Rectal smooth muscle tissue (tissue), 1 donor: ENCODE measurements around the gene VPS37B.
A peak's percentile ranks its signal among the peaks of the same experiment; 100 is the strongest.

Experiments used
- H3K27ac ChIP-seq: one replicate; pipeline ENCODE4 v1.7.0; 2013; ENCODE audit warnings: low read depth, low read length, inconsistent platforms
- H3K27me3 ChIP-seq: one replicate; pipeline ENCODE4 v1.7.0; 2013; ENCODE audit warnings: low read length; ENCODE audit not compliant: control insufficient read depth, insufficient read depth
- H3K36me3 ChIP-seq: one replicate; pipeline ENCODE4 v1.7.0; 2013; ENCODE audit warnings: low read length; ENCODE audit not compliant: control insufficient read depth, insufficient read depth
- H3K4me1 ChIP-seq: one replicate; pipeline ENCODE4 v1.7.0; 2013; ENCODE audit warnings: low read length; ENCODE audit not compliant: control insufficient read depth, insufficient read depth
- H3K4me3 ChIP-seq: one replicate; pipeline ENCODE4 v1.7.0; 2013; ENCODE audit warnings: low read length
- H3K9ac ChIP-seq: one replicate; pipeline ENCODE4 v1.7.0; 2013; ENCODE audit warnings: low read length

Gene VPS37B

GRCh38 chr12:122825773-122826724 lies 69.9 kb downstream of the VPS37B start:
- Histone ChIP-seq H3K36me3 (no peaks in the 10 kb centered on the region), H3K4me1 (no peaks in the 10 kb centered on the region), H3K4me3 (peak overlapping the region; percentile 2), H3K27ac (no peak overlapping the region), H3K27me3 (no peaks in the 10 kb centered on the region), H3K9ac (no peak overlapping the region)

GRCh38 chr12:122823429-122823828 lies 72.5 kb downstream of the VPS37B start:
- no peak overlapping the region for H3K9ac ChIP-seq
- H3K36me3 ChIP-seq = no peaks in the 10 kb centered on the region
- H3K4me3 ChIP-seq = no peak overlapping the region
- no peaks in the 10 kb centered on the region for H3K27me3 ChIP-seq
- no peak overlapping the region for H3K27ac ChIP-seq
- H3K4me1 ChIP-seq = no peaks in the 10 kb centered on the region

DNA sequence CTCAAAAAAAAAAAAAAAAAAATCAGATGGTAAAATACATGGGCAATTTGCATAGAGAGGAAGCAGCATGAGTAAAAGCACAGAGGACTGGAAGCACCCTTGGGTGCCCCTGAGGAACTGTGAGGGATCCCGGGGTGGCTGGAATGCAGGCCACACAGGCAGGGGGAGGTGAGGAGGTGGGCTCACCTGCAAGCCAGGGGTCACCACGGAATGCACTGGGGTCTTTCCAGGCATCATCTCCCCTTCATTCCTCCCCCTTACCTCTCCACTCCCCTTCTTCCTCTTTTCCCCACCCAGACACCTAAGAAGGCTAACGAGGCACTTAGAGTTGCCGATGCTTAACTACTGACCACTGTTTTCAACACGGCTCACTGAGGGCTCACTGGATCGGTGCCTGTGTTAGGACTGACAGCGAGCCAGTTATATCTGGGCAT lies 75.1 kb downstream of the VPS37B start:
- Histone ChIP-seq H3K27me3 (no peaks in the 10 kb centered on the region), H3K36me3 (no peaks in the 10 kb centered on the region), H3K27ac (no peak overlapping the region), H3K4me3 (no peak overlapping the region), H3K9ac (no peak overlapping the region), H3K4me1 (no peaks in the 10 kb centered on the region)

DNA sequence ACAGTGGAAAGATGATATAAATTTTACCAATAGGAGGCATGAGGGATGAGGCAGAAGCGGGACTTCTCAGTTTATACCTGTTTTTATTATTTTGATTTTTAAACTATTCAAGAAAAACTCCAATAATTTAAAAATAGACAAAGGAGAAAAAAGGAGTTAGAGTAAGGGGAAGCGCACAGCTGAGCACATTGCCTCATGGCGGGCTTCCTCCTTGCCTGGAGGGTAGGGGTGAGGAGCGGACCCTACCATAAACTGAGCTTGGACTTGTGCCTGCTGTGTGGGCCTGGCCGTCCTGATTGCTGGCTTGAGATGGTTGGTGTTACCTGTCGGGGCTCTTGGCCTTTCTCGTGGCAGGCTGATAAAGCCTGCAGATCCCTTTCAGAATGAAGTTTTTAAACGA lies 75.8 kb downstream of the VPS37B start:
- no peaks in the 10 kb centered on the region for H3K36me3 ChIP-seq

GRCh38 chr12:122819209-122819785 lies 76.6 kb downstream of the VPS37B start:
- Histone ChIP-seq H3K36me3 (no peaks in the 10 kb centered on the region), H3K27ac (no peak overlapping the region), H3K4me1 (no peaks in the 10 kb centered on the region), H3K9ac (no peak overlapping the region), H3K27me3 (no peaks in the 10 kb centered on the region), H3K4me3 (no peak overlapping the region)

More for the DNA sequence above, 75.8 kb downstream of the VPS37B start:
- no peak overlapping the region for H3K4me3 ChIP-seq
- no peaks in the 10 kb centered on the region for H3K4me1 ChIP-seq
- H3K27ac ChIP-seq = no peak overlapping the region
- no peak overlapping the region for H3K9ac ChIP-seq
- no peaks in the 10 kb centered on the region for H3K27me3 ChIP-seq
